HG03565 (cell line): ENCODE data around the gene SLC39A2.

Source experiments
- ATAC-seq: cut with Tn5 transposase; IDR thresholded peaks from one replicate; pipeline ENCODE4 v1.9.1; 2021; ENCODE audit warnings: mild to moderate bottlenecking, moderate library complexity; ENCODE audit not compliant: unreplicated experiment

SLC39A2 gene

DNA sequence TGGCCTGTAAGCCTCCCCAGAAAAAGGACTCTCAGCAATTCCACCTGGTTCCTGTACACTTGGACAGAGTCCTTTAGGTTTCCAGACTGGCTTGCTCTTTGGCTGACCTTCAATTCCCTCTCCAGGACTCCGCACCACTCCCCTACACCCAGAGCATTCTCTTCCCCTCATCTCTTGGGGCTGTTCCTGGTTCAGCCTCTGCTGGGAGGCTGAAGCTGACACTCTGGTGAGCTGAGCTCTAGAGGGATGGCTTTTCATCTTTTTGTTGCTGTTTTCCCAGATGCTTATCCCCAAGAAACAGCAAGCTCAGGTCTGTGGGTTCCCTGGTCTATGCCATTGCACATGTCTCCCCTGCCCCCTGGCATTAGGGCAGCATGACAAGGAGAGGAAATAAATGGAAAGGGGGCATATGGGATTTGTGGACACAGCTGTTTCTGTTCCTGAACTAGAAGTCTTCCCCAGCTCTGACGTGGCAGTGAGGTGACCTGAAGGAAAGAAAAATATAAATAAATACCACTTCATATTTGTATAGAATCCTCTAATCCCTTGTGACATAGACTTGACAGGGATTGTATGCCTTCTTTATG lies 44.4 kb downstream of the SLC39A2 start:
- no peak for ATAC-seq

- ATAC-seq, result no peak
Observed at GRCh38 chr14:21043974-21044618, 45.0 kb downstream of the SLC39A2 start.

DNA sequence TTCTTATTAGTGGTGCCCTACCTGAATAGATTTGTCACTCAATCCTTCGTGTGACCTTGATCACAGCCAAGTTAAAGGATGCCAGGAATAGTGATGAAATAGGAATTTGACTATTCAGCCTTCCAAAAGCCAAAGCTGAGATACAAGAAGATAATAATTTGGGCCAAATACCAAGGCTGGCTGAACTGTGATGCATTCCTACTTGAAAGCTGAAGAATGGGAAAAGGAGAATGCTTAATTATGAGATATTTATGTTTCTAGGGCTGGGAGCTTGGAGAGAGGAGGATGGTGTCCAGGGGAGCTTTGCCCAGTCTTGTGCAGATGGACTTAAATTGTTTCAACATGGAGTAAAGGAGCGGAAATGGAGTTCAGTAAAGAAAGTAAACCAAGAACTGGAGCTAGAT lies 48.3 kb downstream of the SLC39A2 start:
- ATAC-seq, result no peak

DNA sequence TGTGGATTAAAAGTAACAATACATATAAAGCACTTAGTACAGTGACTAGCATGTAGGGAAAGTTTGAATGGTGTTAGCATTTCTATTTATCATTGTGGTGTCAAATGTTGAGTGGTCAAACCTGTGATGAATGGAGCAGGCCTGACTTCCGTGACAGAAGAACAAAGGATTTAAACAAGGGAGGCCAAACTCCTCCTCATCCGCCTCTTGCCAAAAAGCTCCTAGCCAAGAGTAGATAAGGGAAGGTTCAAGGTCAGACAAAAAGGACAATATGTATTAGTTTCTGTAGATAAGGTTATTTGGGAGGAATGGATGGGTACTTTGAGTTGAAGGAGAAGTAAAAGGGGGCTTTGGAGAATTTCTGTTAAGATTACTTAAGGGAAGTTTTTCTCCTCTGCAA lies 49.5 kb downstream of the SLC39A2 start:
- ATAC-seq, result no peak

DNA sequence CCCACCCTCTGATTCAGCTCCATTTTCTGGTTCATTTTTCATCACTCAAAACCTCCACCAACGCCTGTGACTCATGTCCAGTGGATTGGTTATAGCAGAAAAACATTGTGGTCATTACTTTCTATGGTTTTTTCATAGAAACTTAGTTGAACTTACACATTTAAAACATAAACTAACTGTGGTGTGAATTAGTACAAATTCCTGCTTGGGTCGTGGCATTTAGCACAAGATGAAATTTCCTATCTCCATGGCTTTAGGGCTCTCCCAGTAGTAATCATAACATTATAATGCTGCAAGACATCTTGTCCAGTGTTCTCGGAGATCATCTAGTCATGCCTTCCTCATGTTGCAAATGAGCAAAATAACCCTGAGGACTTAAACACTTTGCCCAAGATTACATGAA lies 50.2 kb downstream of the SLC39A2 start:
- no peak for ATAC-seq

GRCh38 chr14:21050597-21050996 lies 51.5 kb downstream of the SLC39A2 start:
- no peak for ATAC-seq
